Measurements from ENCODE around the gene TMEM236.

GRCh38 chr10:17793823-17794644 is 42.0 kb downstream of the TMEM236 start:
- TF ChIP-seq EGR1 (IDR thresholded peaks at IDR 0.05): no peak
- TF ChIP-seq YY1 (IDR thresholded peaks at IDR 0.05; ENCODE audit: low read depth): no peak
- no peak for TF ChIP-seq RAD21 (IDR thresholded peaks at IDR 0.05; ENCODE audit: low read depth)
- TF ChIP-seq NFIC (IDR thresholded peaks at IDR 0.05): no peak
- TF ChIP-seq, protein P1, sequence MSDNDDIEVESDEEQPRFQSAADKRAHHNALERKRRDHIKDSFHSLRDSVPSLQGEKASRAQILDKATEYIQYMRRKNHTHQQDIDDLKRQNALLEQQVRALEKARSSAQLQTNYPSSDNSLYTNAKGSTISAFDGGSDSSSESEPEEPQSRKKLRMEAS (IDR thresholded peaks at IDR 0.05): no peak
- TF ChIP-seq CEBPB (IDR thresholded peaks at IDR 0.05): no peak
- TF ChIP-seq TAF1 (IDR thresholded peaks at IDR 0.05; ENCODE audit: low read depth): no peak
- TF ChIP-seq EP300 (IDR thresholded peaks at IDR 0.05; ENCODE audit: borderline replicate concordance): no peak

Data from Ishikawa (cell line).